DMS 273 treated with DMSO at 0.1 percent for 48 hours (cell line): Measurements from ENCODE around the gene ZBTB25.

ENCODE experiments used
- DNase-seq: peaks from one replicate; lab custom pipeline; 2025; lab: John Stamatoyannopoulos, UW

ZBTB25 gene

GRCh38 chr14:64440494-64440893 is 63.1 kb downstream of the ZBTB25 start:
- DNase-seq, result no peak

DNA sequence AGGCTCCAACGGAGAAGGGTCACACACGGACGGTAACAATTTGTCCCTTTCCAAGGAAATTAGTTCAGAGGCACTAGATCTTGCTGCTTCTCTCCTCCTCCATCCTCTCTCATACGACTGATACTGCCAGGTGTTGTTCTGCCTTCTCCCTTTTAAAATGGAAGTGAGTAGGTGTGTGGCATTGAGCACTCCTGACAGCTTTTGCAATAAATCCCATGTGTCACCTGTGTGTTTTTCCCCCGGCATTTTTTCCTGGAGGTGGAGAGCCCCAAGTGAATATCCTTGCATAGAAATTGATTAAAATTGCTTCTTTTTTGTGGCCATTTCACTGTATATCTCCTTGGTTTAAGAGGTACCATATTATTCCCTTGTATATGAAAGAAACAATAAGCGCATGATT is 64.5 kb downstream of the ZBTB25 start:
- no peak for DNase-seq

DNA sequence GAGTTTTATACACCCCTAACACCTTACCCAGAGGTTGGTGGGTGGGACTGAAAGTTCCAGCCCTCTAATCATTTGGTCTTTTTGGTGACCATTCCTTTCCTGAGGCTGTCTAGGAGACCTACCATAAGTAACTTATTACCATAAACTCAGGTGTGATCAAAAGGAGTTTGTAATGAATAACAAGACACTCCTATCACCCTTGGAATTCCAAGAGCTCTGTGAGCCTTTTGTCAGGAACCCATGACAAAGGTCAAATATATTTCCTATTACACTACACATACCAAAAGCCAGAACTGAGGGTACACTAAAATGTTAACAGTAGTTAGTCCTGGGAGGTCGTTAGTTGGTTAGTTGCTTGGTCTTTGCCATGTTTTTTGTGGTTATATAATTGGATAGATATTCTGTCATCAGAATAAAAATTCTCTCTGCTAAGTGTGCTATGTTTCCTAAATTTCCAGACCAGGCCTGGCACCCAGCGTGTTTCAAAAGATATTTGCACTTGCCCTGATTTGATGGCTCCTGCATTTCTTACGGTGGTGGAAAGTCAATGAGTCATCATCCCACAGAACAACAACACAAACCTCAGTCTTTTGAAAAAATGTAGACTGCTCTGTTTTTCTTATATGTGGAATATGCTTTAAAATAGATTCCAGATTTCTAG is 65.3 kb downstream of the ZBTB25 start:
- DNase-seq, result no peak

- no peak for DNase-seq
Observed at GRCh38 chr14:64434528-64434927, 69.1 kb downstream of the ZBTB25 start.

- no peak for DNase-seq
Observed at GRCh38 chr14:64423987-64424386, 79.7 kb downstream of the ZBTB25 start.

DNA sequence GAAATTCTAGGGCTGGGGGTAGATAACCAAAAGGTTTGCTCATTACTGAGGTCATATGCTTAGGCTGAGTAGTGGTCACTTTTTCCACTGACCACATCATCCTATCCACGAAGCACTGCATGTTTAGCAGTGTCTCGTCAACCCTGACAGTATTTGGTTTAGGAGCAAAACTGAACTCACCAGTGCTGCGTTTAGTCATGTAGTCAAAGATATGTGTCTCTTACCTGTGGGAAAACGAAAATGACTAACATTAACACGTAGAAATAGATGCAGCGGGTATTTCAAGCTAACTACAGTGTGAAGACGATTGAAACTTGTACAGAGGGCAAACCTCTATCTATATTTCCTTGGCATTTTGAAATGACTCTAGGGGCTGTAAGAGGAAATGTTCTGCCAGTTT is 80.9 kb downstream of the ZBTB25 start:
- DNase-seq, result no peak

- no peak for DNase-seq
Observed at GRCh38 chr14:64422005-64422404, 81.6 kb downstream of the ZBTB25 start.

DNA sequence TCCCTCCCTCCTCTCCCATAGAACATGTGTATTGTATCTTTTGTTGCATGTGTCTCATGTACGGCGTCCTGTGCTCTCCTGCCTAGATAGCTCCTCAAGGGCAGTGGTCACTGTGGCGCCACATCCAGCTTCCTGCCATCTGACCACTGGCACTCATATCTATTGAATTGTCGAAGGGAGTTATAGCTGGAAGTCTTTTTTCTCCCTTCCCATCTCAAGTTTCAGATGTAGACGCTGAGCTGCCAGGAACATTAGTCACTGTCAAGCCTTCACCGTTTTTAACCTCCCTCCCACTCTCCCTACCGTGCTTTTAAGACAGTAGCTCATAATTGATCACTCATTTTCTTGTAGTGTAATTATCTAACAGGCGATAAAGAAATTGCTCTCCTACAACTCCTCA is 82.5 kb downstream of the ZBTB25 start:
- no peak for DNase-seq

DNA sequence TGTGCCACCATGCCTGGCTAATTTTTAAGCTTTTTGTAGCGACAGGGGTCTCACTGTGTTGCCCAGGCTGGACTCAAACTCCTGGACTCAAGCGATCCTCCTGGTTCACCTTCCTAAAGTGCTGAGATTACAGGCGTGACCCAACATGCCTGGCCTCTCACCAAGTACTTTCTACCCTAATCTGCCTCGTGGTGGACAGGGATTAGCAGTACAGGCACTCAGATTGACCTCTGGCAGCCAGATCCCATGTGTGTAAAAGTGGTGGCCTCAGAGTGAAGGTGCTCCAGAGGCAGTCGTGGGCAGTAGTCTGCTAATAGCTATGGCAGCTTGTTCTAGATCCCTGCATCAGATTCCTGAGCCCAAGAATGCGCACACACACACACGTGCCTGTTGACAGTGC is 84.6 kb downstream of the ZBTB25 start:
- no peak for DNase-seq

DNA sequence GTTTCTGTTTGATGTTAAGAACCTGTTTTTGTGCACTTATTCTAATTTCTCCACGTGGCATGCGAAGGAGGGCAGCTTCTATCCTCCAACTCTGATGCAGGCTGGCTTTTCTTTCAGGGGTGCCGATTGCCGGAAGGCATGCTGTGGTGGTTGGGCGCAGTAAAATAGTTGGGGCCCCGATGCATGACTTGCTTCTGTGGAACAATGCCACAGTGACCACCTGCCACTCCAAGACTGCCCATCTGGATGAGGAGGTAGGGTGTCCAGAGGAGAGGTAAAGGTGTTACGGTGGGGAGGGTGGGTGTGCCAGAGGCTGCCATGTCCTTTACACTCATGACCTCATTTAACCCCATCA is 85.9 kb downstream of the ZBTB25 start:
- DNase-seq, result no peak

DNA sequence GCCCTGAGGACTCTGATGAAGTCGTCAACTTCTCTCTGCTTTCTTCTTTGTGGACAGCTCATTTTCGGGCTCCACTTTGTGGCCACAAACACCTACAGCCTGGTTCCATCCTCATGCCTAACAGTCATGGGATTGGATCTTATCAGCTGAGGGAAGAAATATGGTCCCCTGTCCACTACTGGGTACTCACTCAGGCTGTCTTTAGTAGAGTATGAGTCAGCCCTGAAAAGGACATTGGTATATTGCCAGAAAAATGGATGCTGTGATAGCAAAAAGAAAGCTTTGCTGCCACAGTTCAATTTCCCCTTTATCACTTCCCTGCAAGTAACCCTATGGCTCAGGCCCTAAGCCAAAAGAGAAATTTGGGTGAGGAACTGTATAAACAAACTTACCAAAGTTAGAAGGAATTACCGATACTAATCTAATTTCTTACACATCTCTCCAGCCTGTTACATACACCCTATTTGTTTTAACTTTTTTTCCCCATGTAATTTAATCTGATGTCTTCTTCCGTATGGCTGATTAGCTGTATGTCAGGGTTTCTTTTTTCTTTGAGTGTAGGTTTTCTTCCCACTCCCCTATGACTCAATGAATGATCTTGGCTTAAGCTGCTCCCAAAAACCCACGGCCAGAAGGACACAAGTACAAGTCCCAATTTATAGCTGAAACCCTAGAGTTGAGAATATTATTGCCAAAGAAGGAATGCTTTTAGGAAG is 86.4 kb downstream of the ZBTB25 start:
- DNase-seq, result no peak

DNA sequence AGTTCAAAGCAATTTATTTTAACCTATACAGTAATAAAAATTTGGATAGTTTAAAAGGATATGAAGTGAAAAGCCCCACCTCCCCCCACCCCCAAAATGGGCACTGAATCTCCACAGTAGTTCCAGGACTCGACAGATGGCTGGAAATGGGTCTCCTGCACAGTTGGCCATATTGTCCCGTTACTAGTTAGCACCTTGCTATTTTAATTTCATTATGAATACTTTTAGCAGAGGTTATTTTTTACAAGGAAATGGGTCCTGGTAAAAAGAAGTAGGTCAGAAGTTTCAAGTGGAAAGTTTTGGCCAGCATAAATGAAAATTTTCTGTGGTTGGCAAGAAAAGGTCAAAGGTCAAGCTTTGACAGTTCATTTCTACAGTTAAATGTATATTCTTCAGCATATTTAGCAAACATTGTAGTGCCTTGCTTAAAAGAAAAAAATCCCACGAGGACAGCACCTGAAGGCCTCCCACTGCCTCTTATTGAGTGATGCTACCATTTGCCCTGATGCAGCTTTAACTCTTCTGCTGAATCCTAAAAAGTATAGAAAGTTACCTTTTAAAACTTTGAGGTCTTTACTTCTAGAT is 87.2 kb downstream of the ZBTB25 start:
- DNase-seq, result no peak

DNA sequence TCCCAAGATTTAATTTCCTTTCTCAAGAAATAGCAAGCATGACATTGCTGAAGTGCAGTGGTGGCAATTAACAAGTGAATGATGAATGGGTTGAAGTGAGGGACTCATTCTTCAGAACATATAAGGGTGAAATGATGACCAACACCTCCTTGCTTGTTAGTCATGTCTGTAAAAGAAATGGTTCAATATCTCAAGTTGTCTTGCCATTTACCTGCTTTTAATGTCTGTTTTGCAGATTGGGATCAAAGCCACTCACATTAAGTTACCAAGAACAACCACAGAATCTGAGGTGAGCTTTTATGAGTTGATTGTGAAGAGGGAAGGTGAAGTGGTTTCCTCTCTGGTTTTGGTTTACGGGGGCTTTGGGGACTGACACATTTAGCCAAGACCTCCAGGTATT is 91.4 kb downstream of the ZBTB25 start:
- DNase-seq, result no peak

DNA sequence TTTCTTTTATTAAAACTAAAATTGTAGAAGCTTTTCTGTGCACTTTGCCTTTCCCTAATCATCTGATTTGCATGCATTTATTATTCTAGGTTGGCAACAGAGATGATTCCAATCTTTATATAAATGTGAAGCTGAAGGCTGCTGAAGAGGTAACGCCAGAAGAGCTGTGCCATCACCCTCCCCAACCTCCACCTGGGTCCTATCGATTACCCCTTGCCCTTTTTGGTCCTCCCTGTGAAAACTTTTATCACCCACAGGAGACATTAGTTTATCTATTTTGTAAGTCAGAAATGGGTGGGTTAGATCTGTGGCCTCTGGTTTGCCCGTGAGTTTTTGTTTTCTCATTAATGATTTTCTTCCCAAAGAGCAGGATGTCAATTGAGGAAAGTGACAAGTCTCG is 92.6 kb downstream of the ZBTB25 start:
- no peak for DNase-seq

- no peak for DNase-seq
Observed at GRCh38 chr14:64410084-64410774, 93.4 kb downstream of the ZBTB25 start.

- no peak for DNase-seq
Observed at GRCh38 chr14:64409126-64409920, 94.3 kb downstream of the ZBTB25 start.

- no peak for DNase-seq
Observed at GRCh38 chr14:64407329-64407728, 96.3 kb downstream of the ZBTB25 start.

GRCh38 chr14:64405295-64405694 is 98.3 kb downstream of the ZBTB25 start:
- DNase-seq, result no peak

GRCh38 chr14:64401949-64402348 is 101.7 kb downstream of the ZBTB25 start:
- DNase-seq, result no peak

DNA sequence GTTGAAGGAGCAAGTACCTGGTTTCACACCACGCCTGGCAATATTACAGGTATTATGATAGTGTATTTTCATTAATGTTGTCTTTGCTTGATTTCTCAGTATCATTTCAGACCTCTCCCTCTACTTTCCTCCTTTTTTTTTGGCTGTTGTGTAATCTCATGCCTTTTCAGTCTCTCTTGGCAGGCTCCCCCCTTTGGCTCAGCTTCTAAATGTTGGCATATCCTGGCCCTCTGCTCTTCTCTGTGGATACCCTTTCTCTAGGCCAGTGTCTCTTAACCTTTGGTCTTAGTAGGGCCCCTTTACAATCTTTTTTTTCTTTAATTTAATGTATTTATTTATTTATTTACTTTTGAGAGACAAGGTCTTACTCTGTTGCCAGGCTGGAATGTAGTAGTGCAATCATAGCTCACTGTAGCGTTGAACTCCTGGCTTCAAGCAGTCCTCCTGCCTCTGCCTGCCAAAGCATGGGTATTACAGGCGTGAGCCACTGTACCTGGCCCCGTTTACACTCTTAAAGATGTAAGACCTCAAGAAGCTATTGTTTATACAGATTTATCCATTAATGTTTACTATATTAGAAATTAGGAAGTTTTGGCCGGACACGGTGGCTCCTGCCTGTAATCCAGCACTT is 102.7 kb downstream of the ZBTB25 start:
- no peak for DNase-seq
